Progenitor cell of endocrine pancreas (in vitro differentiated cells): ENCODE results near the gene FMC1. TPM values are rescaled to one million over a fixed set of nuclear protein-coding genes. Genes with fewer than 3 reads are reported as not detected.

ENCODE experiments used
- DNase-seq: peaks from one replicate; pipeline ENCODE4 v3.0.0; 2021; ENCODE audit warnings: low spot score; ENCODE audit not compliant: unreplicated experiment
- H3K27ac Mint-ChIP-seq: 2 replicates; pipeline ENCODE4 v1.8.0; 2021; ENCODE audit warnings: mild to moderate bottlenecking, moderate library complexity, mixed read lengths
- H3K27me3 Mint-ChIP-seq: 2 replicates; pipeline ENCODE4 v1.8.0; 2021; ENCODE audit warnings: mixed read lengths
- H3K36me3 Mint-ChIP-seq: 2 replicates; pipeline ENCODE4 v1.8.0; 2022; ENCODE audit warnings: mixed read lengths; ENCODE audit not compliant: insufficient read depth
- H3K4me1 Mint-ChIP-seq: 2 replicates; pipeline ENCODE4 v1.8.0; 2021; ENCODE audit warnings: low read depth, mixed read lengths
- H3K4me3 Mint-ChIP-seq: 2 replicates; pipeline ENCODE4 v1.8.0; 2021; ENCODE audit warnings: low read depth, mild to moderate bottlenecking, moderate library complexity, mixed read lengths
- H3K9me3 Mint-ChIP-seq: 2 replicates; pipeline ENCODE4 v1.8.0; 2021; ENCODE audit warnings: low read depth, mixed read lengths
- CTCF ChIP-seq: fragments of 200-600 bp; sonication (generic); IDR thresholded peaks from one replicate; pipeline ENCODE4 v1.5.0; 2021; ENCODE audit warnings: antibody characterized with exemption, mild to moderate bottlenecking; ENCODE audit not compliant: unreplicated experiment
- total RNA-seq: library from RNA; stranded (reverse); gene quantifications from 2 replicates; pipeline ENCODE4 v1.2.1, GENCODE V29; 2021

FMC1 gene
- total RNA-seq, 1 donor from 2014 or later: 17.9 TPM

- TF ChIP-seq CTCF: no peak
- Mint-ChIP-seq H3K4me3 (no peak overlapping the region), H3K4me1 (peaks cover 49% of the 10 kb centered on the region), H3K27ac (peak overlapping the region; percentile 82), H3K27me3 (no peaks in the 10 kb centered on the region), H3K9me3 (no peaks in the 10 kb centered on the region), H3K36me3 (peaks cover 13% of the 10 kb centered on the region)
- no peak for DNase-seq
These were observed 43.3 kb upstream of the FMC1 start for GRCh38 chr7:139297795-139298194.

- Mint-ChIP-seq H3K9me3 (no peaks in the 10 kb centered on the region), H3K36me3 (peaks cover 15% of the 10 kb centered on the region), H3K27ac (peak overlapping the region; percentile 37), H3K4me1 (peaks cover 44% of the 10 kb centered on the region), H3K4me3 (no peak overlapping the region), H3K27me3 (no peaks in the 10 kb centered on the region)
- no peak for TF ChIP-seq CTCF
- no peak for DNase-seq
These were observed 41.8 kb upstream of the FMC1 start for GRCh38 chr7:139299296-139299695.

DNA sequence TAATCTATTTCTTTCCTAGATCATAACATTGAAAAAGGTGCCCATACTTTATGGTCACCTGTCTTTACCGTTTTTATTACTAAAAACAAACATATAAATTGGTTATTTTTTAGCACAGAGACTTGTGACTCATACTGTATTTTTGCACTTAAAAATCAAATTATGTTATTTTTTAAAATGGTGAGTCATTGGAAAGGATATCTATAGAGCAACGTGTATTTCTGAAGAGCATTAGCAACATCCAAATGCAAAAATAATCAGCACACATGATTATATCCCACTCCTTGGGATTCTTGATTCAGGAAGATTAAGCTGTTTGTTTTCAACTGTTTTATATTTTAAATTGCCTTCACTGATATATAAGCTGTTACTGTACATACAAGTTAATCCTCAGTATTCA lies 40.7 kb upstream of the FMC1 start:
- Mint-ChIP-seq H3K36me3 (peaks cover 13% of the 10 kb centered on the region), H3K27ac (no peak overlapping the region), H3K4me1 (peaks cover 33% of the 10 kb centered on the region), H3K9me3 (no peaks in the 10 kb centered on the region), H3K27me3 (no peaks in the 10 kb centered on the region), H3K4me3 (no peak overlapping the region)
- no peak for DNase-seq
- no peak for TF ChIP-seq CTCF

DNA sequence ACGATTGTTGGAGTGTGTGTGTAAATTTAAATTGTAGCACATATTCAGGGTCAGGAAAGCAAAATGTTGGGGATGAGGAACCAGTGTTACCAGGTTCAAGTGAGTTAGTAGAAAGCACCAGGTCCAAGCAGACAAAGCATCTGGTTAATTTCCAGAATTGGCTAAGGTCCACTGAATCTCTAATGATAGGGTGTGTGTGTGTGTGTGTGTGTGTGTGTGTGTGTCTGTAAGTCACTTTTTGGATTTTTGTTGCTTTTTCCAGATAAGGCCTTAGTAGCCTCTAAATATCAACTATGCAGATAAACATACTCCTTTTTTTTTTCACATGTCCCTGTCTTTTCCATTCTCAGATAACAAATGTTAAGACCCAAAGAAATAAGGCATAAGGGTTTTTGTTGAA lies 36.6 kb upstream of the FMC1 start:
- no peak overlapping the region for H3K27ac Mint-ChIP-seq
- H3K36me3 Mint-ChIP-seq: peaks cover 19% of the 10 kb centered on the region
- peaks cover 11% of the 10 kb centered on the region for H3K4me1 Mint-ChIP-seq
- H3K27me3 Mint-ChIP-seq: no peaks in the 10 kb centered on the region
- TF ChIP-seq CTCF: no peak
- no peak overlapping the region for H3K4me3 Mint-ChIP-seq
- no peaks in the 10 kb centered on the region for H3K9me3 Mint-ChIP-seq
- no peak for DNase-seq

DNA sequence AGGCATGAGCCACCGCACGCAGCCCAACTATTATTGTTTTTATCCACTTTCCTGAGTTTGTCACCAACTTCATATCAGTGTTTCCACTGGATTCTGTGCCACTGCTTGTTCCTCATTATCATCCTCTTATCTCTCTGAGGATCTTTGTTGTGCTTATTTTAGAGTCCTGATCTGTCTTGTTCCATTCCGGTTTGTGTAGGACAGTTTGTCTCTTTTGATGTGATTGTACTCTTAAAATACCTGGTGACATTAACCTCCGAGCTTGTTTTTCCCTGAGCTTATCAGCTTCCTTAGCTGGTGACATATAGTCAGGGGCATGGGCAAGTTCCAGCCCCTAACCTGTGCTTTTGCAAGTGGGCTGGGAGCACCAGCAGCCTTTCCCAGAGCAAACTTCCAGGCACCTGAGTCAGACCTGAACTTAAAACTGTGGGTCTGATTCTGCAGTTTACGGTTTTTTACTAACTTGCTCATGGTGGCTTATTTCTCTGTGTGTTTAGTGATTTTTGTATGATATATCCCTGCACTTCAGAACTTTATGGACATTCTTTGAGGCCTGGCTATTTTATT lies 23.1 kb upstream of the FMC1 start:
- Mint-ChIP-seq H3K27me3 (no peaks in the 10 kb centered on the region), H3K4me1 (peaks cover 3% of the 10 kb centered on the region), H3K27ac (peak overlapping the region; percentile 0)

More for the DNA sequence above, 23.1 kb upstream of the FMC1 start:
- no peaks in the 10 kb centered on the region for H3K36me3 Mint-ChIP-seq
- no peak overlapping the region for H3K4me3 Mint-ChIP-seq
- H3K9me3 Mint-ChIP-seq: no peaks in the 10 kb centered on the region
- TF ChIP-seq CTCF: no peak
- DNase-seq: no peak
